Left ventricle myocardium superior (tissue), 1 donor: Measurements from ENCODE around the gene CSF2RB. TPM values are rescaled to one million over a fixed set of nuclear protein-coding genes. Genes with fewer than 3 reads are reported as not detected.

Experiments
- ATAC-seq: fragments of 200-7000 bp; cut with Tn5 transposase; one replicate; pipeline ENCODE4 v1.9.1; 2020; ENCODE audit warnings: mild to moderate bottlenecking, moderate library complexity
- DNase-seq: peaks from one replicate; pipeline ENCODE4 v3.0.0-alpha.2; 2020
- intact Hi-C: fragments of 100-400 bp; cut with micrococcal nuclease; formaldehyde crosslinking; loops from one replicate; pipeline ENCODE4 v1.11.0; 2022
- total RNA-seq: library from RNA; stranded (reverse); fragmentation: NEBNext Ultra II Directional; extraction: Animal tissue kit (Norgen Biotek cat#: 25700); gene quantifications from one replicate; pipeline ENCODE4 v1.2.1, GENCODE V29; 2021
- donor health status: DM: no; HTN: yes; CAD: no; lungs with severe emphysema.

CSF2RB gene
- total RNA-seq, 1 donor from 2014 or later: 3.2 TPM

DNA sequence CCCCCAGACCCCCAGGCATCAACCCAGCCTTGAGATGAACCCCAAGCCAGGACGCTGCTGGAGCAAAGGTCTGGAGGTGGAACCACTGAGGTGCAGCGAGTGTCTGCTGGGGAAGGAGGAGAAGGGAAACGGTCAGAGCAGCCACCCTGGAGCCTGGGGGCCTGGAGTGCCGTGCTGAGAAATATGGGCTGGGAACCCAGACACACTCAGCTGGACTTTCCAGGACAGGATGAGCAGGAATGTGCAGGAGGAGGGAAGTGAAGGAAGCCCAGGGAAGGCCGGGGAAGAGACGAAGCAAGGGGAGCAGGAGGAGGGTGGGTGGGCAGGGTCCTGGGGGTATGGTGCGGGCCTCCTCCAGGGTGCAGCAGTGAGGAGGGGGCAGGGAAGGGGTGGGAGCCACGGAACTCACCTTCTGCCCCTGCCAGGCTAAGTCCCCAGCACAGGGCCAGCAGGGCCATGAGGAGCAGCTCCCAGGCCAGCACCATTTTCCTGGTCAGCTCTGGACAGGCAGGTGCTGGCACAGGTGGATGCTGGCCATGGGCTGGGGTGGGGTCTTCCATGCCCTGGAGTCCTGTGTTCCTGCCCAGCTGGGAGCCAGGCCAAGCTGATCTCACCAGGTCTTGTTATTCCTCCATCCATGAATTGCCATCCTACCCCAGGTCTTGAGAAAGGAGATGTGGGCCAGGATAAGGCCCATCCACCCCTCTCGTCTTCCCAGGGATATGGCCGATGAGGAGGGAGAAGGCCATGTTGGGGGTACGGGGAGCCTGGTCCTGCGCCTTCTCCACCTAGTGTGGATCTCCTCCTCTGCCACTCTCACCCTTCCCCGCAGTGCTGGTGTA lies 40.0 kb downstream of the CSF2RB start:
- ATAC-seq (no peak), DNase-seq (no peak)
- intact Hi-C loops: no loop called here

GRCh38 chr22:36954251-36955014 lies 41.0 kb downstream of the CSF2RB start:
- DNase-seq: no peak
- no peak for ATAC-seq

DNA sequence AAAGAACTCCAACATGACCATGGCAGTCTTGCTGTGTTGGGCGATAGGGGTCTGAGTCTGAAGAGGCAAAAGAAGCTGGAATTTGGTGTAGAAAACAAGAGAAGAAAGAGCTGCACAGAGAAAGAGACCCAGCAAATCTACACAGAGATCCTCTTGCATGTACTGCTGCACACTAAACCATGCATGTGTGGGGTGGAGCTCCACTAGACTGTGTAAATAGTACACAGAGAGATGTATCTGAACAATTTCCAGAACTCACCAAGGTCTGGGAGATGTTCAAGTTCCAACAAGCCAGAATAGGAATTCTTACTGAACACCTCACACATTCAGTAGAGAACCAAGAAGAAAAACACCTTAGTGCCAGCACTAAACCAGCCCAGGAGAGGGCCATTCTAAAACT lies 42.3 kb downstream of the CSF2RB start:
- intact Hi-C loops: no loop called here
- no peak for DNase-seq
- ATAC-seq: no peak

More at GRCh38 chr22:36954251-36955014, 41.0 kb downstream of the CSF2RB start:
- intact Hi-C loops: no loop called here

- DNase-seq (no peak), ATAC-seq (no peak)
- intact Hi-C loops: no loop called here
Measured at GRCh38 chr22:36958366-36958765, 44.9 kb downstream of the CSF2RB start.

GRCh38 chr22:36961626-36962025 lies 48.2 kb downstream of the CSF2RB start:
- ATAC-seq: no peak
- intact Hi-C loops: no loop called here
- DNase-seq: no peak

- ATAC-seq (no peak), DNase-seq (no peak)
- intact Hi-C loops: no loop called here
Measured at GRCh38 chr22:36963302-36963701, 49.9 kb downstream of the CSF2RB start.

- ATAC-seq (no peak), DNase-seq (no peak)
- intact Hi-C loops: no loop called here
Measured at GRCh38 chr22:36964106-36964505, 50.7 kb downstream of the CSF2RB start.

- no peak for ATAC-seq
- DNase-seq: no peak
- intact Hi-C loops: no loop called here
Measured at GRCh38 chr22:36965696-36966095, 52.3 kb downstream of the CSF2RB start.

DNA sequence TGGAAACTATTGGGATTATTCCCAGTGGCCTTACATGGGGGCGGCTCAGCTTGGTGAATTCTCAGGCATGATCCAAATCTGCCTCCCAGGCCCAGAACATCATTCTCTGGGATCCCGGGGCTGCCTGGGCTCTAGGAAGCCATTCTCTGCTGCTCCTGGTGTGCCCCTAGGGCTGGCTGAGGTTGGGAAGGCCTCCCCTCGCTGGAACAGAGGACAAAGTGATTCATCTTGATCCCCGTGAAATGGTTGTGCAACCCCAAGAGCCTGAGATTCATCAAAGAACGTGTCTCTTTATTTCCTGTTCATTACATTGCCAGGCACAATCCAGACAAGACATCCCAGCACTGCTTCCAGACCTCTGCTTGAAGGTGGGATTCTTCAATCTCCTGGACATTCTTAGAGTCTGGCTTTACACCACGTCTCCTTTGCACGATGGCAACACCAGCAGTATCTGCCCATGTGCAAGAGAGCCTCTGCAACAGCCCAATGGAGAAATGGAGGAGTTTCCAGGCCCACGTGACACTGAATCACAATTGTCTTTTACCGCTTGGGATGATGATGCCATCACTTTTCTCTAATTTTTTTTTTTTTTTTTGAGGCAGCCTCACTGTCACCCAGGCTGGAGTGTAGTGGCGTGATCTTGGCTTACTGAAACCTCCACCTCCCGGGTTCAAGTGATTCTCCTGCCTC lies 53.6 kb downstream of the CSF2RB start:
- ATAC-seq (no peak), DNase-seq (no peak)
- intact Hi-C loops: no loop called here

DNA sequence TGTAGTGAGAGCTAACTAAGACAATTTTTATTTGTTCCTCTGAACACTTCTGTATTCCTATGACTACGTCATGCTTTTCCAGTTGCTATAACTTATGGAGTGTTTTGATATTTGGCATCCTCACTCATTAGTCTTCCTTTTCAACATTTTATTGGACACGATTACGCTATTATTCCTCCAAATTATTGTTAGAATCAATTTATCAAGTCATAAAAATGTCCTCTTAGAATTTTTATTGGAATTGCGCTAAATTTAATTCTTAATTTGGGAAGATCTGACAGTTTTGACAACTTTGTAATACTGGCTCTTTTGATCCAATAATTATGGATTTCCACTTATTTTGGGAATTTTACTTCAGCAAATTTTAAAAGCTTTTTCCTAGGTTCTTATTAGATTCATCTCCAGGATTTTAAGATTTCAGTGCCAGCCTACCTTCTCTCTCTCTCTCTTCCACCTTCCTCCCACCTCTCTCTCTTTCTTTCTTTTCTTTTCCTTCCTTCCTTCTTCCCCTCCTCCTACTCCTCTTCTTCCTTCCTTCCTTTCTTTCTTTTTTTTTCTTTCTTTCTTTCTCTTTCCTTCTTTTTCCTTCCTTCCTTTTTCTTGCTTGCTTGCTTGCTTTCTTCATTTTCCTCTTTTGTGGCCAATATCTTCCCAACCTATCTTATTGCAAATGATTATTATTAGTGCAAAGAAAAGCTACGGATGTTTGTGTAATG lies 55.0 kb downstream of the CSF2RB start:
- DNase-seq (no peak), ATAC-seq (no peak)

GRCh38 chr22:36971341-36972125 lies 58.1 kb downstream of the CSF2RB start:
- intact Hi-C loops: loop anchor here (10.0 kb wide), 1 partner anchor 187 kb away; no protein-coding TSS in a partner anchor
- ATAC-seq (no peak), DNase-seq (no peak)

More for the DNA sequence above, 55.0 kb downstream of the CSF2RB start:
- intact Hi-C loops: no loop called here

- DNase-seq (no peak), ATAC-seq (no peak)
- intact Hi-C loops: loop anchor here (10.0 kb wide), 1 partner anchor 192 kb away; no protein-coding TSS in a partner anchor
Measured at GRCh38 chr22:36976606-36977005, 63.2 kb downstream of the CSF2RB start.

DNA sequence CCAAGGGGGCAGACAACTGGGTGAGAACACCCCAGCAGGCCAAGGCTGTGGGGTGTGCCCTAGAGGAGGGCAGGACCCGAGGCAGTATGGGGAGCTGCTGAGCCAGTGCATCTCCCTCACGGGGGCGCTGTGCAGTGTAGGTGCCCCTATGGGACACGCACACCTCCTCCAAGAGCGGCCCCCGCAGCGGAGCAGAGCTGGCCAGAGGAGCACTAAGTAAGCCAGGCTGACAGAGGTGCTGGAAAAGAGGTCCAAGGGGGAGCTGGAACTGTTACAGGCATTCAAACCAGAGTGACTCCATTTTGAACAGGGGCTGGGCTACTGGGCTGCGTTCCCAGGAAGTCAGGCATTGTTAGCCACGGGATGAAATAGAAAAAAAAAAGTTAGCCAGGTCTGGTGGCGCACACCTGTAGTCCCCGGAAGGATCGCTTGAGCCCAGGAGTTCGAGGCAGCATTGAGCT lies 64.0 kb downstream of the CSF2RB start:
- intact Hi-C loops: loop anchor here (10.0 kb wide), 1 partner anchor 193 kb away; no protein-coding TSS in a partner anchor
- DNase-seq (peak; percentile 77), ATAC-seq (peak; percentile 75)

DNA sequence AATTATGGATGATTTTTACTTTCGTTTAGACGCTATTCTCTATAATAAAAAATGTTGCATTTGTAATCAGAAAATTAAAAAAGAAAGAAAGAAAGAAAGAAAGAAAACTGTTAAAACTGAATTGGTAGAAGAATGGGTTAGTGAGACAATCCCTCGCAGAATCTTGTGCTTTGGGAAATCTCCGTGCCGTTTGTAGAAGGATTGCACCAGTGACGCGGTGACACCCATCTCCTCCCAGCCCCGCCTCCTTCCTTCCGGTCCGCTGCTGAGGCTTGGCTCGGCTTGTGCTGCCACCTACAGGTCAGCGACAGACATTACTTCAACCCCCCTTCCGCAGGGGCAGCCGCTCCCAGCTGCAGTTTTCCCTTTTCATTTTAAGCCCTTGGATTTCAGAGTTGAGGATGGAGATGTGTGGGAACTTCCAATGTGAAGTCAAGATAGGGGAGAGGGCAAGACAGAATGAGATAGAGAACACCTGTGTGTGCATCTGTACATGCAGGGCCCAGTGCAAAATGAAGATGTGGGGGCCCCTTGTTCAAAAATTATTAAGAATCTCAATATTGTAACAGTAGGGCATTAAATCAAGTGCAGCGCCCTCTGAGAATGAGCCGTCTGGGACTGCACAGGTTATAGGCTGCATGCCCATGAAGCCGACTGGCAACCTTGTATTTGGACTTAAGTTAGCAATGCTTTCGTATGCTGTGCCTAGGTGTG lies 64.7 kb downstream of the CSF2RB start:
- intact Hi-C loops: loop anchor here (10.0 kb wide), 1 partner anchor 193 kb away; no protein-coding TSS in a partner anchor
- DNase-seq (peak; percentile 92), ATAC-seq (peak; percentile 98)

DNA sequence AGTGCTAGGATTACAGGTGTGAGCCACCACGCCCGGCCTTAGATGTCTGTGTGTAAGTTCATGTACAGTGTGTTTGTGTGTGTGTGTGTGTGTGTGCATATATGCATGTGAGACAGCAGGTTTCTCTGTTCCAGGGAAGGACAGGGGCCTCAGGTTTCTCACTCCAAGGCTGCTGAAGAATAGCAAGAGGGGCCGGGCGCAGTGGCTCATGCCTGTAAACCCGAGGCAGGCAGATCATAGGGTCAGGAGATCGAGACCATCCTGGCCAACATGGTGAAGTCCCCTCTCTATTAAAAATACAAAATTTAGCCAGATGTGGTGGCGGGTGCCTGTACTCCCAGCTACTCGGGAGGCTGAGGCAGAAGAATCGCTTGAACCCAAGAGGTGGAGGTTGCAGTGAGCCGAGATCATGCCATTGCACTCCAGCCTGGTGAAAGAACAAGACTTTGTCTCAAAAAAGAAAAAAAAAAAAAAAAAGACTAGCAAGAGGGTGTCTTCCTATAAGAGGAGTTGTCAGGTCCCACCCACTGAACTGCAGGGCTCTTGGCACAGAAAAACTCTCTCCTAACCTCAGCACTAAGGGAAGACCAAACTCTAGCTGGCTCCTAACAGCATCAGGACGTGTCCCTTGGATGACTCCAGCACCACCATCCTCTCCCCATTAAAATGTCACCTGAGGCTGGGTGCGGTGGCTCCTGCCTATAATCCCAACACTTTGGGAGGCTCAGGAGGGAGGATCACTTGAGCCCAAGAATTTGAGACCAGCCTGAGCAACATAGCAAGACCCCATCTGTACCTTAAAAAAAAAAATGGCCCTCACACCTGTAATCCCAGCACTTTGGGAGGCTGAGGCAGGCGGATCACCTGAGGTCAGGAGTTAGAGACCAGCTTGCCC lies 65.8 kb downstream of the CSF2RB start:
- DNase-seq (no peak), ATAC-seq (no peak)
- intact Hi-C loops: loop anchor here (10.0 kb wide), 1 partner anchor 194 kb away; no protein-coding TSS in a partner anchor

DNA sequence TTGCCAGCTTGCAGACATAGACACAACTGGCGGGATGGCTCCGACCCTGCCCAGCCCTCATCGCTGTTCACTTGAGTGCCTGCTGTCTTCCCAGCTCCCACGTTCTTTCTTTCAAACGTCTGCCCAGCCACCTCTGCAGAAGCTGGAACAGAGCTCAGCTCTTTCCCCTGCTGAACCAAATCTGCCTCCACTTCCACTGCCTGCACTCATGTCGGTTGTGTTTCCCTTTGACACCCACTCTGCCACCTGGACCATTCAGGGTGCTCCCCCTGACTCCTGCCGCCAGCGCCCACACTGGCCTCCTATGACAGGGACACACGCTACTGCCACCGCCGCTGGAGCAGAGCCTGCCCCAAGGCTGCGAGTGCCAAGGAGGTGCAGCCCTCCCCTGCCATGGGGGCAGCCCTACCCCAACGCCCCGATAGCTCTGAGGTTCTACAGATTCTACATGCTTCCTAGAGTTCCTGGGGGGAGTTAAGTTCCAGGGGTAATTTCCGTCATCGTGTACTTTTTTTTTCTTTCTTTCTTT lies 67.9 kb downstream of the CSF2RB start:
- intact Hi-C loops: no loop called here
- ATAC-seq (no peak), DNase-seq (no peak)
